SK-N-MC (cell line): ENCODE data around the gene ABHD17A.

Experiments
- EZH2 ChIP-seq: fragments of 200-600 bp; sonication (generic); IDR thresholded peaks from one replicate; pipeline ENCODE4 v1.6.1; 2017; ENCODE audit warnings: antibody characterized with exemption
- FOXP2 ChIP-seq: optimal IDR thresholded peaks from 2 replicates; pipeline ENCODE3; 2011; ENCODE audit warnings: mild to moderate bottlenecking, moderate library complexity; ENCODE audit not compliant: insufficient read depth; ENCODE audit errors: extremely low read length, control extremely low read depth
- POLR2AphosphoS5 ChIP-seq: IDR thresholded peaks from 2 replicates; pipeline ENCODE4 v1.6.1; 2012; ENCODE audit warnings: mild to moderate bottlenecking, low read depth, low read length, borderline replicate concordance

DNA sequence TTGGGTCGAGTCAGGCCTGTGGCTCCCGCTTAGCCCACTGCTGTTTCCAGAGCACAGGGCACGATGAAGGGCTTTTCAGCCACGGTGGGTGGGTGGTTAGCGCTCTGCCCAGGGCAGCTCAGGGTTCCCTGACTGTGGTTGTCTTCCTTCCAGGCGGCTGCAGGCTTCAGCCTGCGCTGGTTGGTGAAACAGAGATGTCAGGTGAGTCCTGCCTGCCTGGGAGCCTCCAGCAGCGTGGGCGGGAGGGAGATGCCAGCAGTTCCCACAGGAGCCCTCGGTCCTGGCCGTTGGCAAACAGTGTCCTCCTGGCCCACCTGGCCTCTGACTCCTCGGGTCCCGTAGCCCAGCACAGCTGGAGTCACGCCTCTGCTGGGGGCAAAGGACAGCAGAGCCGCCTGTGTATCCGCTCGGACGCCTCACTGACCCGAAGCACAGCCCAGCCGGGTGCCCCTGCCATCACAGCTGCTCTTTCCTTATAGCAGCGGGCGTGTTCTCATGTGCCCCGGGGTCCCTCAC is 29.6 kb upstream of the ABHD17A start:
- TF ChIP-seq POLR2AphosphoS5 (no peak), EZH2 (no peak), FOXP2 (no peak)
